Upper lobe of right lung (tissue), 1 donor: ENCODE results near the gene DCST1. TPM values are rescaled to one million over a fixed set of nuclear protein-coding genes. Genes with fewer than 3 reads are reported as not detected.

Source experiments
- ATAC-seq: fragments of 200-7000 bp; cut with Tn5 transposase; one replicate; pipeline ENCODE4 v1.9.1; 2020; ENCODE audit warnings: mild to moderate bottlenecking, moderate library complexity
- DNase-seq: peaks from one replicate; pipeline ENCODE4 v3.0.0-alpha.2; 2020
- H3K27ac ChIP-seq: fragments of 200-600 bp; one replicate; pipeline ENCODE4 v1.8.0; 2022
- H3K27me3 ChIP-seq: fragments of 200-600 bp; one replicate; pipeline ENCODE4 v1.8.0; 2022; ENCODE audit warnings: mild to moderate bottlenecking
- H3K36me3 ChIP-seq: fragments of 200-600 bp; one replicate; pipeline ENCODE4 v1.8.0; 2022
- H3K4me1 ChIP-seq: fragments of 200-600 bp; one replicate; pipeline ENCODE4 v1.8.0; 2022
- H3K4me3 ChIP-seq: fragments of 200-600 bp; one replicate; pipeline ENCODE4 v1.8.0; 2022; ENCODE audit warnings: mild to moderate bottlenecking
- H3K9me3 ChIP-seq: fragments of 200-600 bp; one replicate; pipeline ENCODE4 v1.8.0; 2022
- intact Hi-C: fragments of 100-400 bp; cut with DNase I; formaldehyde crosslinking; loops from one replicate; pipeline ENCODE4 v1.11.0; 2022
- total RNA-seq: library from RNA; stranded (reverse); fragmentation: NEBNext Ultra II Directional; extraction: Animal tissue kit (Norgen Biotek cat#: 25700); gene quantifications from one replicate; pipeline ENCODE4 v1.2.1, GENCODE V29; 2021
- TF ChIP-seq, protein P1 (sequence below): fragments of 200-600 bp; IDR thresholded peaks from one replicate; pipeline ENCODE4 v1.8.0; 2022; ENCODE audit warnings: antibody characterized with exemption
- donor health status: DM: no; HTN: yes; CAD: no; lungs with severe emphysema.

The DCST1 gene
- total RNA-seq, 1 donor from 2014 or later = not detected

- no peaks in the 10 kb centered on the region for H3K9me3 ChIP-seq
- peaks cover 40% of the 10 kb centered on the region for H3K27me3 ChIP-seq
- H3K4me3 ChIP-seq = no peak overlapping the region
- peaks cover 40% of the 10 kb centered on the region for H3K4me1 ChIP-seq
- intact Hi-C loops = no loop called here
- no peak for ATAC-seq
- H3K27ac ChIP-seq = no peak overlapping the region
- no peak for DNase-seq
- H3K36me3 ChIP-seq = no peaks in the 10 kb centered on the region
- TF ChIP-seq, protein P1, sequence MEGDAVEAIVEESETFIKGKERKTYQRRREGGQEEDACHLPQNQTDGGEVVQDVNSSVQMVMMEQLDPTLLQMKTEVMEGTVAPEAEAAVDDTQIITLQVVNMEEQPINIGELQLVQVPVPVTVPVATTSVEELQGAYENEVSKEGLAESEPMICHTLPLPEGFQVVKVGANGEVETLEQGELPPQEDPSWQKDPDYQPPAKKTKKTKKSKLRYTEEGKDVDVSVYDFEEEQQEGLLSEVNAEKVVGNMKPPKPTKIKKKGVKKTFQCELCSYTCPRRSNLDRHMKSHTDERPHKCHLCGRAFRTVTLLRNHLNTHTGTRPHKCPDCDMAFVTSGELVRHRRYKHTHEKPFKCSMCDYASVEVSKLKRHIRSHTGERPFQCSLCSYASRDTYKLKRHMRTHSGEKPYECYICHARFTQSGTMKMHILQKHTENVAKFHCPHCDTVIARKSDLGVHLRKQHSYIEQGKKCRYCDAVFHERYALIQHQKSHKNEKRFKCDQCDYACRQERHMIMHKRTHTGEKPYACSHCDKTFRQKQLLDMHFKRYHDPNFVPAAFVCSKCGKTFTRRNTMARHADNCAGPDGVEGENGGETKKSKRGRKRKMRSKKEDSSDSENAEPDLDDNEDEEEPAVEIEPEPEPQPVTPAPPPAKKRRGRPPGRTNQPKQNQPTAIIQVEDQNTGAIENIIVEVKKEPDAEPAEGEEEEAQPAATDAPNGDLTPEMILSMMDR = no peak
These were observed 44.3 kb downstream of the DCST1 start for GRCh38 chr1:155077758-155078445.

DNA sequence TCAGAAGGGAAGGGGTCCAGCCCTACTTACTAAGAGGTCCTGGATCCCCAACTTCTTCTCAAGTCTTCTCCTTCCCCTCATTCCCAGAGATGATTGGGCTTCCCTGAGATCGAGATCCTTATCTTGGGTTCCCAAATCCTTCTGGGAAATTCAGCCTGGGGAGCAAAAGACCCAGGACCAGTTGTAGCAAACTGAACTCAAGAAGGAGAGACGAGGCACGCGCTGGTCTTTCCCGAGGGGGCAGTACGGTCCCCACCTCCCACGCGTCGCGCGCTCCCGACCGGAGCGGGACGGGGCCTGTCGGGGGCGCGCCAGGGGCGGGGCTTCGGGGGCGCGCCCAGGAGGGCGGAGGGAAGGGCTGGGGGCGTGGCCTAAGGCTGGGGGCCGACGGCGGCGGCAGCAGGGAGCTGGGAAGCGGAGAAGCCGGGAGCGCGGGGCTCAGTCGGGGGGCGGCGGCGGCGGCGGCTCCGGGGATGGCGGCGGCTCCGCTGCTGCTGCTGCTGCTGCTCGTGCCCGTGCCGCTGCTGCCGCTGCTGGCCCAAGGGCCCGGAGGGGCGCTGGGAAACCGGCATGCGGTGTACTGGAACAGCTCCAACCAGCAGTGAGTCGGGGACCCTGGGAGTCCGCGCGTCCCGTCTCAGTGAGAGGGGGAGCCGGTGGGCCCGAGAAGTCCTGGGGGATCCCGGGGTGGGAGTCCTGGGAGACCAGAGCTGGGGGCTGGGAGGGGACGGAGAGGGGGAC is 45.0 kb downstream of the DCST1 start, which contains the start of gene EFNA3:
EFNA3 (plus strand) TSS at position 369 of the 741 bp plus-strand sequence; CDS start at position 474, 105 bp downstream.
- intact Hi-C loops = no loop called here
- peaks cover 47% of the 10 kb centered on the region for H3K27me3 ChIP-seq
- DNase-seq (peak; percentile 87), ATAC-seq (peak; percentile 87)
- TF ChIP-seq, protein P1 = no peak
- no peaks in the 10 kb centered on the region for H3K9me3 ChIP-seq
- H3K36me3 ChIP-seq = no peaks in the 10 kb centered on the region
- peaks cover 41% of the 10 kb centered on the region for H3K4me1 ChIP-seq
- H3K27ac ChIP-seq = no peak within 1 kb of the TSS
- H3K4me3 ChIP-seq = peak within 1 kb of the TSS; percentile 43

- Histone ChIP-seq H3K27ac (no peak overlapping the region), H3K36me3 (no peaks in the 10 kb centered on the region), H3K4me3 (peak overlapping the region; percentile 43), H3K9me3 (no peaks in the 10 kb centered on the region), H3K4me1 (peaks cover 44% of the 10 kb centered on the region), H3K27me3 (peaks cover 52% of the 10 kb centered on the region)
- ATAC-seq (no peak), DNase-seq (no peak)
- TF ChIP-seq, protein P1 = no peak
- intact Hi-C loops = no loop called here
These were observed 45.5 kb downstream of the DCST1 start for GRCh38 chr1:155079210-155079486.

GRCh38 chr1:155079487-155080311 is 46.1 kb downstream of the DCST1 start:
- no peak overlapping the region for H3K4me3 ChIP-seq
- ATAC-seq (no peak), DNase-seq (no peak)
- intact Hi-C loops = no loop called here
- H3K4me1 ChIP-seq = peaks cover 48% of the 10 kb centered on the region
- TF ChIP-seq, protein P1 = no peak
- H3K27ac ChIP-seq = no peak overlapping the region
- H3K27me3 ChIP-seq = peaks cover 55% of the 10 kb centered on the region
- no peaks in the 10 kb centered on the region for H3K36me3 ChIP-seq
- no peaks in the 10 kb centered on the region for H3K9me3 ChIP-seq

- Histone ChIP-seq H3K4me3 (peak overlapping the region; percentile 14), H3K27ac (no peak overlapping the region), H3K4me1 (peaks cover 49% of the 10 kb centered on the region), H3K27me3 (peaks cover 55% of the 10 kb centered on the region), H3K9me3 (no peaks in the 10 kb centered on the region), H3K36me3 (no peaks in the 10 kb centered on the region)
- DNase-seq = no peak
- intact Hi-C loops = no loop called here
- ATAC-seq = no peak
- TF ChIP-seq, protein P1 = no peak
These were observed 46.9 kb downstream of the DCST1 start for GRCh38 chr1:155080312-155081228.
